Medulla oblongata (tissue), 1 donor: Measurements from ENCODE around the gene WDR35.
"Not testable (repeated sequence)": the region's sequence is repeated elsewhere in the genome, so short reads cannot be mapped to it uniquely, and the experiment has no call there.

Experiments used
- DNase-seq: peaks from one replicate; pipeline ENCODE4 v3.0.0-alpha.2; 2015; ENCODE audit errors: extremely low spot score

Gene WDR35

GRCh38 chr2:19894134-19894792, 95.6 kb downstream of the WDR35 start:
- DNase-seq: no peak

GRCh38 chr2:19893520-19894133, 96.3 kb downstream of the WDR35 start:
- DNase-seq: no peak

- DNase-seq: not testable (repeated sequence)
These were observed 97.9 kb downstream of the WDR35 start for GRCh38 chr2:19891971-19892370.

GRCh38 chr2:19890104-19890503, 99.8 kb downstream of the WDR35 start:
- DNase-seq: no peak

- no peak for DNase-seq
These were observed 101.1 kb downstream of the WDR35 start for GRCh38 chr2:19888831-19889230.

- no peak for DNase-seq
These were observed 102.4 kb downstream of the WDR35 start for GRCh38 chr2:19887510-19887909.

- no peak for DNase-seq
These were observed 103.6 kb downstream of the WDR35 start for GRCh38 chr2:19886261-19886660.

GRCh38 chr2:19885791-19886190, 104.1 kb downstream of the WDR35 start:
- DNase-seq: no peak

GRCh38 chr2:19883971-19884720, 105.8 kb downstream of the WDR35 start:
- DNase-seq: no peak

GRCh38 chr2:19883486-19883885, 106.4 kb downstream of the WDR35 start:
- DNase-seq: no peak

- no peak for DNase-seq
These were observed 107.6 kb downstream of the WDR35 start for GRCh38 chr2:19882286-19882685.

- DNase-seq: no peak
These were observed 108.0 kb downstream of the WDR35 start for GRCh38 chr2:19881908-19882265.

GRCh38 chr2:19881221-19881907, 108.5 kb downstream of the WDR35 start:
- DNase-seq: no peak

- not testable (repeated sequence) for DNase-seq
These were observed 109.7 kb downstream of the WDR35 start for GRCh38 chr2:19880191-19880590.

- no peak for DNase-seq
These were observed 110.8 kb downstream of the WDR35 start for GRCh38 chr2:19879120-19879519.

GRCh38 chr2:19878268-19879046, 111.4 kb downstream of the WDR35 start:
- no peak for DNase-seq

- DNase-seq: no peak
These were observed 113.2 kb downstream of the WDR35 start for GRCh38 chr2:19876751-19877150.

- no peak for DNase-seq
These were observed 114.6 kb downstream of the WDR35 start for GRCh38 chr2:19875280-19875679.

- DNase-seq: no peak
These were observed 115.2 kb downstream of the WDR35 start for GRCh38 chr2:19874726-19875125.

GRCh38 chr2:19873014-19873413, 116.9 kb downstream of the WDR35 start:
- no peak for DNase-seq

- DNase-seq: no peak
These were observed 117.6 kb downstream of the WDR35 start for GRCh38 chr2:19872302-19872701.

- DNase-seq: no peak
These were observed 118.1 kb downstream of the WDR35 start for GRCh38 chr2:19871836-19872235.
